ENCODE results near the gene KCTD15. TPM values are rescaled to one million over a fixed set of nuclear protein-coding genes. Genes with fewer than 3 reads are reported as not detected.

KCTD15 gene
- total RNA-seq, 2 experiments from 2014 or later, result 21.3 to 29.2 TPM

DNA sequence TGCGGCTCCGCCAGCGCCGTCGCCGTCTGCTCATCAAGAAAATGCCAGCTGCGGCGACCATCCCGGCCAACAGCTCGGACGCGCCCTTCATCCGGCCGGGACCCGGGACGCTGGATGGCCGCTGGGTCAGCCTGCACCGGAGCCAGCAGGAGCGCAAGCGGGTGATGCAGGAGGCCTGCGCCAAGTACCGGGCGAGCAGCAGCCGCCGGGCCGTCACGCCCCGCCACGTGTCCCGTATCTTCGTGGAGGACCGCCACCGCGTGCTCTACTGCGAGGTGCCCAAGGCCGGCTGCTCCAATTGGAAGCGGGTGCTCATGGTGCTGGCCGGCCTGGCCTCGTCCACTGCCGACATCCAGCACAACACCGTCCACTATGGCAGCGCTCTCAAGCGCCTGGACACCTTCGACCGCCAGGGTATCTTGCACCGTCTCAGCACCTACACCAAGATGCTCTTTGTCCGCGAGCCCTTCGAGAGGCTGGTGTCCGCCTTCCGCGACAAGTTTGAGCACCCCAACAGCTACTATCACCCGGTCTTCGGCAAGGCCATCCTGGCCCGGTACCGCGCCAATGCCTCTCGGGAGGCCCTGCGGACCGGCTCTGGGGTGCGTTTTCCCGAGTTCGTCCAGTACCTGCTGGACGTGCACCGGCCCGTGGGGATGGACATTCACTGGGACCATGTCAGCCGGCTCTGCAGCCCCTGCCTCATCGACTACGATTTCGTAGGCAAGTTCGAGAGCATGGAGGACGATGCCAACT is 24.4 kb upstream of the KCTD15 start:
- ChIA-PET CTCF (ENCODE audit: unreplicated experiment) (no interaction called here), POLR2A (no interaction called here)

GRCh38 chr19:33772858-33773180 is 23.9 kb upstream of the KCTD15 start:
- no peaks in the 10 kb centered on the region for H3K79me2 ChIP-seq (ENCODE audit: insufficient read depth, low read depth, low read length)
- H3K9me2 ChIP-seq (ENCODE audit: insufficient read depth, low read length), result no peaks in the 10 kb centered on the region
- H3K4me1 ChIP-seq (ENCODE audit: insufficient read depth, low read length, poor library complexity, severe bottlenecking), result no peaks in the 10 kb centered on the region
- H4K20me1 ChIP-seq (ENCODE audit: insufficient read depth, low read length), result no peaks in the 10 kb centered on the region
- no peak for DNase-seq (ENCODE audit: low spot score)
- no peaks in the 10 kb centered on the region for H3K36me3 ChIP-seq (ENCODE audit: insufficient read depth, low read length)
- H2AFZ ChIP-seq (ENCODE audit: low read length), result no peak overlapping the region
- no peak overlapping the region for H3K4me2 ChIP-seq (ENCODE audit: low read length)
- no peak overlapping the region for H3K27ac ChIP-seq (ENCODE audit: low read depth, low read length, poor library complexity, severe bottlenecking)
- H3K9me3 ChIP-seq (ENCODE audit: low read length), result no peaks in the 10 kb centered on the region
- intact Hi-C loops (cut with micrococcal nuclease; ENCODE audit: unreplicated experiment), result loop anchor here (10.0 kb wide), 1 partner anchor 538 kb away; no protein-coding TSS in a partner anchor
- ChIA-PET POLR2A (no interaction called here), CTCF (ENCODE audit: unreplicated experiment) (no interaction called here)
- BruUV-seq (replicated peaks), result no TSS peak
- no peak overlapping the region for H3K4me3 ChIP-seq (ENCODE audit: low read depth, low read length, poor library complexity, severe bottlenecking)
- TF ChIP-seq EZH2phosphoT487 (IDR thresholded peaks at IDR 0.05; ENCODE audit: borderline replicate concordance, low read depth, low read length), result no peak

More for the DNA sequence above, 24.4 kb upstream of the KCTD15 start:
- Histone ChIP-seq H3K79me2 (ENCODE audit: insufficient read depth, low read depth, low read length) (no peaks in the 10 kb centered on the region), H2AFZ (ENCODE audit: low read length) (no peak overlapping the region), H4K20me1 (ENCODE audit: insufficient read depth, low read length) (no peaks in the 10 kb centered on the region), H3K27ac (ENCODE audit: low read depth, low read length, poor library complexity, severe bottlenecking) (no peak overlapping the region), H3K9me2 (ENCODE audit: insufficient read depth, low read length) (no peaks in the 10 kb centered on the region), H3K9me3 (ENCODE audit: low read length) (no peaks in the 10 kb centered on the region), H3K4me3 (ENCODE audit: low read depth, low read length, poor library complexity, severe bottlenecking) (no peak overlapping the region), H3K36me3 (ENCODE audit: insufficient read depth, low read length) (no peaks in the 10 kb centered on the region), H3K4me2 (ENCODE audit: low read length) (no peak overlapping the region), H3K4me1 (ENCODE audit: insufficient read depth, low read length, poor library complexity, severe bottlenecking) (no peaks in the 10 kb centered on the region)
- TF ChIP-seq EZH2phosphoT487 (IDR thresholded peaks at IDR 0.05; ENCODE audit: borderline replicate concordance, low read depth, low read length), result no peak
- TF ChIP-seq, protein P1, sequence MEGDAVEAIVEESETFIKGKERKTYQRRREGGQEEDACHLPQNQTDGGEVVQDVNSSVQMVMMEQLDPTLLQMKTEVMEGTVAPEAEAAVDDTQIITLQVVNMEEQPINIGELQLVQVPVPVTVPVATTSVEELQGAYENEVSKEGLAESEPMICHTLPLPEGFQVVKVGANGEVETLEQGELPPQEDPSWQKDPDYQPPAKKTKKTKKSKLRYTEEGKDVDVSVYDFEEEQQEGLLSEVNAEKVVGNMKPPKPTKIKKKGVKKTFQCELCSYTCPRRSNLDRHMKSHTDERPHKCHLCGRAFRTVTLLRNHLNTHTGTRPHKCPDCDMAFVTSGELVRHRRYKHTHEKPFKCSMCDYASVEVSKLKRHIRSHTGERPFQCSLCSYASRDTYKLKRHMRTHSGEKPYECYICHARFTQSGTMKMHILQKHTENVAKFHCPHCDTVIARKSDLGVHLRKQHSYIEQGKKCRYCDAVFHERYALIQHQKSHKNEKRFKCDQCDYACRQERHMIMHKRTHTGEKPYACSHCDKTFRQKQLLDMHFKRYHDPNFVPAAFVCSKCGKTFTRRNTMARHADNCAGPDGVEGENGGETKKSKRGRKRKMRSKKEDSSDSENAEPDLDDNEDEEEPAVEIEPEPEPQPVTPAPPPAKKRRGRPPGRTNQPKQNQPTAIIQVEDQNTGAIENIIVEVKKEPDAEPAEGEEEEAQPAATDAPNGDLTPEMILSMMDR (conservative IDR thresholded peaks at IDR 0.05; ENCODE audit: low read length), result no peak
- no TSS peak for BruUV-seq (replicated peaks)
- intact Hi-C loops (cut with micrococcal nuclease; ENCODE audit: unreplicated experiment), result loop anchor here (10.0 kb wide), 1 partner anchor 537 kb away; no protein-coding TSS in a partner anchor
- no peak for DNase-seq (ENCODE audit: low spot score)

DNA sequence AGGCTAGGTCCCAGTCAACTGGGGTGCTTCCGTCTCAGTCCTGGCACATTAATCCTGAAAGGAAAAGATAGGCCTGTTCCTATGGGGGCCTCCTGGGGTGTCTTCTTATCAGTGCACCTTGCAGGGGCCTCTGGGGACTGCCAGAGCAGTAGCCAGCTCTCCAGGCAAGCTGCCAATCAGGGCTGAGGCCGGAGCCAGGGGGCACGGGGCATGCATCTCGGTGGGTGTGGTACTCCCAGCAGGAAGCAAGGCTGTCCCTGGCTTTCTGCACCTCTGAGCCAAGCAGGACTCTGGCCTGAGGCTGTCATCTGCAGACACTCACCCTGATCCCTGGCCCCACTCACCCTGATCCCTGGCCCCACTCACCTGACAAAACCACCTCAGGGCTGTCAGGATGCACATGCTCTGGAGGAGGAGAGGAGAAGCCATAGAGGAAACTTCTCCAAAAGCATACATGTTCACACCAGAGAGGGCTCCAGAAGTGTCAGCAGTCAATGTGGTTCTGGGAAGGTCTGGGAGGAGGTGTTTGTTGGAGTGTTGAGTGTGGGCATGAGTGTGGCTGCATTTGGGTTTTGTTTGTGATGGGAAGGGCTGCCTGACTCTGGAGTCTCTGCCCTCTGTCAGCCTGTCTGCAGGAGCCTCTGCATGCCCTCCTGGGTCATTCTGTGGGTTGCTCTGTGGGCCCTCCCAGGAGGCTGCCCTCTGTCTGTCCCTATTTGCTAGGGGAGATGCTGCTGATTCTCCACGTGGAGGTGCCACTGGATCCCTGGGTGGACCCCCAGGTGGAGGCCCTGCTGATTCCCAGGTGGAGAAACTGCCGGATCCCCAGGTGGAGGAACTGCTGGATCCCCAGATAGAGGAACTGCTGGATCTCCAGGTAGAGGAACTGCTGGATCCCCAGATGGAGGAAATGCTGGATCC is 22.7 kb upstream of the KCTD15 start:
- H2AFZ ChIP-seq (ENCODE audit: low read length), result no peak overlapping the region
- no peaks in the 10 kb centered on the region for H3K9me2 ChIP-seq (ENCODE audit: insufficient read depth, low read length)
- no peak overlapping the region for H3K4me3 ChIP-seq (ENCODE audit: low read depth, low read length, poor library complexity, severe bottlenecking)
- BruUV-seq (replicated peaks), result no TSS peak
- no peak for TF ChIP-seq EZH2phosphoT487 (IDR thresholded peaks at IDR 0.05; ENCODE audit: borderline replicate concordance, low read depth, low read length)
- TF ChIP-seq, protein P1 (conservative IDR thresholded peaks at IDR 0.05; ENCODE audit: low read length), result no peak
- no peaks in the 10 kb centered on the region for H3K4me1 ChIP-seq (ENCODE audit: insufficient read depth, low read length, poor library complexity, severe bottlenecking)
- POLR2A ChIA-PET, result no interaction called here
- H3K4me2 ChIP-seq (ENCODE audit: low read length), result no peak overlapping the region
- H3K9me3 ChIP-seq (ENCODE audit: low read length), result no peaks in the 10 kb centered on the region
- no peak for DNase-seq (ENCODE audit: low spot score)
- H3K36me3 ChIP-seq (ENCODE audit: insufficient read depth, low read length), result no peaks in the 10 kb centered on the region
- intact Hi-C loops (cut with micrococcal nuclease; ENCODE audit: unreplicated experiment), result loop anchor here (10.0 kb wide), 1 partner anchor 539 kb away; no protein-coding TSS in a partner anchor
- CTCF ChIA-PET (ENCODE audit: unreplicated experiment), result interaction anchor here (1.1 kb wide), 1 partner anchor 31 kb away, joined by 3 read pairs; no protein-coding TSS in a partner anchor
- H3K79me2 ChIP-seq (ENCODE audit: insufficient read depth, low read depth, low read length), result no peaks in the 10 kb centered on the region
- no peaks in the 10 kb centered on the region for H4K20me1 ChIP-seq (ENCODE audit: insufficient read depth, low read length)
- no peak overlapping the region for H3K27ac ChIP-seq (ENCODE audit: low read depth, low read length, poor library complexity, severe bottlenecking)
